AG10803 (cell line): ENCODE results near the gene CYTH4.

Experiments used
- DNase-seq: peaks from one replicate; pipeline ENCODE4 v3.0.0; 2010; ENCODE audit warnings: low read depth
- H3K4me3 ChIP-seq: 2 replicates; pipeline ENCODE4 v1.5.1; 2011; ENCODE audit warnings: mild to moderate bottlenecking, low read length, control low read depth
- TF ChIP-seq, protein P1 (sequence below): conservative IDR thresholded peaks from 2 replicates; pipeline ENCODE4 v1.5.1; 2011; ENCODE audit warnings: mild to moderate bottlenecking, low read length, control low read depth, inconsistent platforms

CYTH4 gene

DNA sequence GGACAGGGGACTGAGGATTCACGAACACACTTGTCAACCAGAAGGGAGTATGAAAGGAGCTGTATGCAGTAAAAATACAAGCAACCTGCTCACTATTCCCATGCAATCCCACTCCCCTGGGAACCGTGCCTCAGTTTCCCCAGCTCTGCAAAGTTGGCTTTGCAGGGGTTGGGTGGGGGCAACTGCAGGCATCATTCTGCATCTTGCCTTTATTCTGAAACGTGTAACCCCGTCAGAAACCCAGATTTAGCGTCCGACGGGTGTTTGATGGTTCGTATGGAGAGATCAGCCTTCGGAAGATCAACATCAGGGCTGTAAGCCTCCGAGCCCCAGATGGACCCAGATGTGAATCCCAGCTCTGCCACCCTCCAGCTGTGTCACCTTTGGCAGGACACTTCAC, 3.6 kb downstream of the CYTH4 start:
- no peak for DNase-seq
- TF ChIP-seq, protein P1, sequence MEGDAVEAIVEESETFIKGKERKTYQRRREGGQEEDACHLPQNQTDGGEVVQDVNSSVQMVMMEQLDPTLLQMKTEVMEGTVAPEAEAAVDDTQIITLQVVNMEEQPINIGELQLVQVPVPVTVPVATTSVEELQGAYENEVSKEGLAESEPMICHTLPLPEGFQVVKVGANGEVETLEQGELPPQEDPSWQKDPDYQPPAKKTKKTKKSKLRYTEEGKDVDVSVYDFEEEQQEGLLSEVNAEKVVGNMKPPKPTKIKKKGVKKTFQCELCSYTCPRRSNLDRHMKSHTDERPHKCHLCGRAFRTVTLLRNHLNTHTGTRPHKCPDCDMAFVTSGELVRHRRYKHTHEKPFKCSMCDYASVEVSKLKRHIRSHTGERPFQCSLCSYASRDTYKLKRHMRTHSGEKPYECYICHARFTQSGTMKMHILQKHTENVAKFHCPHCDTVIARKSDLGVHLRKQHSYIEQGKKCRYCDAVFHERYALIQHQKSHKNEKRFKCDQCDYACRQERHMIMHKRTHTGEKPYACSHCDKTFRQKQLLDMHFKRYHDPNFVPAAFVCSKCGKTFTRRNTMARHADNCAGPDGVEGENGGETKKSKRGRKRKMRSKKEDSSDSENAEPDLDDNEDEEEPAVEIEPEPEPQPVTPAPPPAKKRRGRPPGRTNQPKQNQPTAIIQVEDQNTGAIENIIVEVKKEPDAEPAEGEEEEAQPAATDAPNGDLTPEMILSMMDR, result no peak
- H3K4me3 ChIP-seq, result no peak overlapping the region

DNA sequence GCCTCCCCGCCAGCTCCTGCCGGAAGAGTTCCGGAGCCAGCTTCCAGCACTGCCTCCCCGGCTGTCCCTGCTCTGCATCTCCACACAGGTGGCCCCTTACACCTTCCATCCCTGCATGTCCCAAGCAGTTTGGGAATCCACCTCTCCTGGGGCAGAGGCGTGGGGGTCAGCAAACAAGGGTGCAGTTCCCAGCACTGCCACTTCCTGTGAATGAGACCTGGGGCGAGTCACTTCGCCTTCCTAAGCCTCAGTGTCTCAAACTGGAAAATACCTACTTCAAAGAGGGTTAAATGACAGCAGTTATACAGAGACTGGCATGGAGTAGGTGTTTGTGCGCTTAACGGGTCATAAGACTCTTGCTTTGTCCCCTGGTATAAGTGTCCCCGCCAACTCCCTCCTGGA, 5.2 kb downstream of the CYTH4 start:
- TF ChIP-seq, protein P1, result no peak
- no peak overlapping the region for H3K4me3 ChIP-seq
- DNase-seq, result no peak

DNA sequence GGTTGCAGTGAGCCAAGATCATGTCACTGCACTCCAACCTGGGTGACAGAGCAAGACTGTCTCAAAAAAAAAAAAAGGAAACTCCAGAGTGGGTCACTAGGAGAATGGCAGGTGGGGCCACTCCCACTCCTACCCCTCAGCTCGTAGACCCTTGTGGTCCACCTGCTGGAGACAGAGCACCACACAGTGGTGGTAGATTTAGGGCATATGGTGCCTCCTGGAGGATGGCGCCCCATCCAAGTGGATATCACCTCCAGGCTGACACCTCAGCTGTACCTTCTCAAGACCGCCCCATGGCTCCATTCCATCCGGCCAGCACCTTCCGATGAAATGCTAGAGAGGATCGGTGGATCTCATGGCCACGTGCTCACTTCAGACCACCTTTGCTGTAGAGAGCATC, 6.2 kb downstream of the CYTH4 start:
- no peak overlapping the region for H3K4me3 ChIP-seq
- TF ChIP-seq, protein P1, result no peak
- DNase-seq, result no peak

DNA sequence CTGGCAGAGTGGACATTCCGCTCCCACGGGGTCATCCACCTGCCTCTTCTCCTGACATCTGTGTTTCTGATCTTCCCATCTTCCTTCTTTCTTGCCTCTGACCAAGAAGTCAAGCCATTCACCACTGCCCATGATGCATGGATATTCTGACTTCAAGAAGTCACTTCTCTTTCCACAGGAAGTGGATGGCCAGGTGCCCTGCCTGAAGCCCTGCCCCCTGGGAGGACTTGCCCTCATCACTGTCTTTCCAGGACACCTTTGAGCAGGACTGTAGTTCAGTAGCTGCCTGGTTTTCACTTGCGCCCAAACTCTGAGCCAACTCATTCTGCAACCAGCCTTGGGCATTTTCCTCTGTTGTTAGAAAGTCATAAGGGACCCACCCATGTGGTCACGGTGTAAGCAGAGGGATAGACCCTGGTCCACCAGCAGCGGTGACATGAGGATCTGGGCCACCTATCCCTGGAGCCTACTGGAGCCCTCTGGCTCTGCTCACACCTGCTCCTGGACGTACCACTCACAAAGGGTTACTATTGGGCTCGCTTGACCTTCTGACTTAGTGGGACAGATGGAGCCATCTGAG, 6.9 kb downstream of the CYTH4 start:
- TF ChIP-seq, protein P1, result no peak
- no peak for DNase-seq
- H3K4me3 ChIP-seq, result no peak overlapping the region

DNA sequence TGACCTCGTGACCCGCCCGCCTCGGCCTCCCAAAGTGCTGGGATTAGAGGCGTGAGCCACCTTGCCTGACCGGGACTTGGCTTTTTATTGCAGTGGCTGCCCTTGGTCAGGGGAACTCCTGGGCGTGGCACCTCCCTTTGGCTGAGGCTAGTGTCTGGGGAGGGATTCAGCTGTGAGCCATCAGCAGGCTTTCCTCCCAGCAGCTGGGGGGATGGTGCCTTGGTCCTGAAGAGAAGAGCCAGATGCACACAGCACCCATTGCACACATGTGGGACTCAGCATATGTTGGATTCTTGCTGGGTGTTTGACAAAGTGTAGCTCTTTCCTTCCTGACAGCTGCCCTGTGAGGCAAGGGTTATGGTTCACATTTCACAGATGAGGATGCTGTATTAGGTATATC, 8.4 kb downstream of the CYTH4 start:
- no peak overlapping the region for H3K4me3 ChIP-seq
- DNase-seq, result peak; percentile 73

DNA sequence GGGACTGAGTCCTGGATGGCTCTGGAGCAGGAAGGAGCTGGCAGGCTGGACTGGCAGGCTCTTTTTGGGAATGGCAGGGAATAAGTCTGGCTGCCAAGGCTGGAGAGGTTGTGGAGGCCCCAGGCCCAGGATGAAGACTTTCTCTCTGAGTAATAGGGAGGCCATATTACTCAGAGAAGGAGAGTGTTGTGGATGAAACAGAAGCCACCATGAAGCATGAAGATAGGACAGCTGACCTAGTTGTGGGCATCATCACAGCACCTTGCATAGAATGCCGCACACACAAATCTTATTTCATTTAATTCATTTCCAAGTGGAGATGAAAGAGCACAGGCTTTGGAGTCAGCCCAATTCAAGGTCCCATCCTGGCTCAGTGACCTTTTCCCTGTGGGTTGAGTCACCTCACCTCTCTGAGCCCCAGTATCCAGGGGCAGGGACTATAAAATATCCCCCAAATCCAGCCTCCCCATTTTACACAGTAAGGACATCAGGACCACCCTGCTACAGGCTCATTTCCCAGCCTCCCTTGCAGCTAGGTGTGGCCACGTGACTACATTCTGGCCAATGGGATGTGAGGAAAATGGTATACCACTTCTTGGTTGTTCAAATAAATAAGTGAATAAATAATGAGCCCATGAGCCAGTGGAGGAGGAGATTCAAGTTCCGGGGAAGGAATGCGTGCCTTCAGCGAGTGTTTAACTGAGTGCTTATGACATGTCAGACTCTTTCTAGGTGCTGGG, 9.4 kb downstream of the CYTH4 start:
- TF ChIP-seq, protein P1, result no peak
- no peak for DNase-seq
- no peak overlapping the region for H3K4me3 ChIP-seq

More for the DNA sequence above, 8.4 kb downstream of the CYTH4 start:
- TF ChIP-seq, protein P1, result no peak

DNA sequence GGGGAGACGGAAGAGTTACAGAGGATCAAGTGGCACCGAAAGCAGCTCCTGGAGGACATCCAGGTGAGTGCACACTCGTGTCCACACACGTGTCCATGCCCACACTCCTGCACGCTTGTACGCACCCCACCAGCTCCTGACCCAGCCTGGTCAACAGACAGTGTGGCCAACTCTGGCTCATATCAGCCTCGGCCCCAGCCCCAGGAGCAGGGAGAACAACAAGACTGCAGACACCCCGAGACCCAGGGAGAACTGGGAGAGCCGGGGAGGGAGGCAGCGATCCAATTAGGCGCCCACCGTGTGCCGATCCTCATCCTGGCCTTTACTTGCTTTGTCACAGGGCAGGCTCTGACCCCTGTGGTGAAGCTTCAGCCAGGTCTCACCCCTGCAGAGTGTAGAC, 10.3 kb downstream of the CYTH4 start:
- TF ChIP-seq, protein P1, result no peak
- H3K4me3 ChIP-seq, result no peak overlapping the region
- DNase-seq, result no peak
